ENCODE measurements around the gene RAB31.

- TF ChIP-seq EZH2 (IDR thresholded peaks at IDR 0.05; ENCODE audit: borderline replicate concordance, insufficient read depth, low read length, poor library complexity, severe bottlenecking): no peak
- TF ChIP-seq REST (IDR thresholded peaks at IDR 0.05; ENCODE audit: borderline replicate concordance): no peak
- no peak for TF ChIP-seq CTCF (IDR thresholded peaks at IDR 0.05; ENCODE audit: poor library complexity, severe bottlenecking)
- TF ChIP-seq RAD21 (conservative IDR thresholded peaks at IDR 0.05): no peak
- TF ChIP-seq EP300 (conservative IDR thresholded peaks at IDR 0.05; ENCODE audit: poor library complexity, severe bottlenecking): no peak
- no peak for TF ChIP-seq SMC3 (conservative IDR thresholded peaks at IDR 0.05; ENCODE audit: poor library complexity)
- TF ChIP-seq TAF1 (IDR thresholded peaks at IDR 0.05; ENCODE audit: low read depth): no peak
- no peak for TF ChIP-seq POLR2AphosphoS5 (IDR thresholded peaks at IDR 0.05)
- no peak for TF ChIP-seq MXI1 (conservative IDR thresholded peaks at IDR 0.05; ENCODE audit: poor library complexity, severe bottlenecking)
Observed at GRCh38 chr18:9715088-9715343, 6.9 kb downstream of the RAB31 start.

Data from neural cell (in vitro differentiated cells).